ENCODE results near the gene NDUFA11.
"Not testable (repeated sequence)": the region's sequence is repeated elsewhere in the genome, so short reads cannot be mapped to it uniquely, and the experiment has no call there.

Gene NDUFA11

DNA sequence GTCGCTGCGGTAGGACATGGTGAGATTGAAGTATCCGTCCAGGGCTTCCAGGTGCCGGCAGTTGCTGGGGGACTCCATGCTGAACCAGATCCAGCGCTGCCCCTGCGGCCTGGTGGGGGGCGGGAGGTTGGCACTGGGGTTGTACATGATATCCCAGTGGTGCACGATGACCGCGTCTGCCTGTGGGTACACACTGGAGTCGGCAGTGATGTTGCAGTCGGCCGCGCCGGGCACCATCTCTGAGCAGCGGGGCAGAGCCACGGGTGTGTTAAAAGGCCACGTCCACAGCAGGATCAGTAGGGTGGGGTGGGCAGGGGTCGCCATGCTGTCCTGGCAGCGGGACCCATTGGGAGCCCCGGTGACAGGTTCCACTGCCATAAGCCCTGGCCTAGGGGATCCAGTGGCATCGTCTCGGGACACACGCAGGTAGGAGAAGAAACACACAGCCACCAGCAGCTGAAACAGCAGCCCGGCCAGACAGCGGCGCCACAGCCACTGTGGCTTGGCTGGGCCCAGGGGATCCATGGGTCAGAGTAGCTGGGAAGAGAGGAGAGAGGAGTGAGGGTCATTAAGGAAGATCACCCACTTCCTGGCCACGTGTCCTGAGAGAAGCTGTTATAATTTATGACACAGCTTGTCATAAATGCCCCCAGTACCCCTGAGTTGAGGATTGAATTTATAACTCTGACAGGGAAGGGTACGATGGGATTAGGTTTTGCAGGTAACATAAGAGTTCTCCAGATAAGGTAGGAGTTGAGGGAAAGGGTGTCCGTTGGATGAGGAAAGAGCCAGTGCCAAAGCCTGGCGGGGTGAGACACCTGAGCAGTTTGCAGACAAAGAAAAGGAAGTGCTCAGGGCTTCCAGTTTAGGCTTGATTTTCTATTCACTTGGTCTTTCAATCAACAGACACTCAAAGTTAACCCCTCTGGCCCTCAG, 36.1 kb downstream of the NDUFA11 start:
- Histone ChIP-seq H3K27ac (ENCODE audit: low read depth, low read length) (no peak overlapping the region), H3K79me2 (ENCODE audit: control insufficient read depth, insufficient read depth, low read length, unreplicated experiment) (no peaks in the 10 kb centered on the region), H2AFZ (ENCODE audit: low read length, unreplicated experiment) (no peak overlapping the region), H3K27me3 (ENCODE audit: insufficient read depth, low read length) (no peaks in the 10 kb centered on the region), H3K4me3 (ENCODE audit: low read depth, low read length) (no peak overlapping the region), H3K4me1 (ENCODE audit: control insufficient read depth, insufficient read depth, low read length, unreplicated experiment) (no peaks in the 10 kb centered on the region), H3K36me3 (ENCODE audit: insufficient read depth, low read length) (no peaks in the 10 kb centered on the region)

GRCh38 chr19:5865772-5866171, 37.8 kb downstream of the NDUFA11 start:
- Histone ChIP-seq H3K4me1 (ENCODE audit: control insufficient read depth, insufficient read depth, low read length, unreplicated experiment) (no peaks in the 10 kb centered on the region), H3K27me3 (ENCODE audit: insufficient read depth, low read length) (no peaks in the 10 kb centered on the region), H2AFZ (ENCODE audit: low read length, unreplicated experiment) (no peak overlapping the region), H3K4me3 (ENCODE audit: low read depth, low read length) (no peak overlapping the region), H3K27ac (ENCODE audit: low read depth, low read length) (no peak overlapping the region), H3K79me2 (ENCODE audit: control insufficient read depth, insufficient read depth, low read length, unreplicated experiment) (no peaks in the 10 kb centered on the region), H3K36me3 (ENCODE audit: insufficient read depth, low read length) (no peaks in the 10 kb centered on the region)

- Histone ChIP-seq H3K4me1 (ENCODE audit: control insufficient read depth, insufficient read depth, low read length, unreplicated experiment) (no peaks in the 10 kb centered on the region), H3K36me3 (ENCODE audit: insufficient read depth, low read length) (no peaks in the 10 kb centered on the region), H3K27me3 (ENCODE audit: insufficient read depth, low read length) (no peaks in the 10 kb centered on the region), H3K79me2 (ENCODE audit: control insufficient read depth, insufficient read depth, low read length, unreplicated experiment) (no peaks in the 10 kb centered on the region), H3K4me3 (ENCODE audit: low read depth, low read length) (no peak overlapping the region), H3K27ac (ENCODE audit: low read depth, low read length) (no peak overlapping the region), H2AFZ (ENCODE audit: low read length, unreplicated experiment) (no peak overlapping the region)
Observed at GRCh38 chr19:5864725-5865486, 38.7 kb downstream of the NDUFA11 start.

GRCh38 chr19:5864013-5864720, 39.4 kb downstream of the NDUFA11 start:
- no peak overlapping the region for H2AFZ ChIP-seq (ENCODE audit: low read length, unreplicated experiment)
- H3K4me3 ChIP-seq (ENCODE audit: low read depth, low read length), result no peak overlapping the region
- no peaks in the 10 kb centered on the region for H3K4me1 ChIP-seq (ENCODE audit: control insufficient read depth, insufficient read depth, low read length, unreplicated experiment)
- no peaks in the 10 kb centered on the region for H3K36me3 ChIP-seq (ENCODE audit: insufficient read depth, low read length)
- H3K27me3 ChIP-seq (ENCODE audit: insufficient read depth, low read length), result no peaks in the 10 kb centered on the region
- H3K27ac ChIP-seq (ENCODE audit: low read depth, low read length), result no peak overlapping the region
- no peaks in the 10 kb centered on the region for H3K79me2 ChIP-seq (ENCODE audit: control insufficient read depth, insufficient read depth, low read length, unreplicated experiment)

DNA sequence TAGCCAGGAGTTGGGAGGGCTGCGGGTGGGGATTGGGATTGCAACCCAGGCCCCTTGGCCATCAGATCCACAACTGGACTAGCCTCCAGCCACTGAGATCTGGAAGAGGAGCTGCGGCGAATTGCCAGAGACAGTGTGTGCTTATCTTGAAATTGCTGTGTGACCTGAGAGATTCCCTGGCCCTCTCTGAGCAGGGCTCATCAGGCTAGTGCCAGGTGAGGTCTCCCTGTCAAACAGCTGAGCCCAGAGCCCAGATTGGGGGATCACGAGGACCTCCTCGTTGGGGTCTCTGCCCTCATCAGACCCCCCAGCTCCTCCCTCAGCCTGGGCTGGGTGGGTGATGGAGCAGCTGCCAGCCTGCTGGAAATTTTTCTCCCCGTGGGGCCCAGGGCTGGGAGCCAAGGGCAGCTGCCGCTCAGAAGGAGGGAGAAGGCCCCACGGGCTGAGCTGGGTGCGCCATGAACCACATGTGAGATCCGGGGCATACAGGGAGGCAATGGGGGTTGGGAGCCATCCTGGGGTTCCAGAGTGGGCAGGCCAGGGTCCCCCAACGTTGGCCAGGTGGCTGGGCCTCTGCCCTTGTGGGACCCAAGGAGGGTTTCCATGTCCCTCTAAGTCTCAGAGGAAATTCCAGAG, 40.4 kb downstream of the NDUFA11 start:
- Histone ChIP-seq H3K79me2 (ENCODE audit: control insufficient read depth, insufficient read depth, low read length, unreplicated experiment) (no peaks in the 10 kb centered on the region), H3K4me1 (ENCODE audit: control insufficient read depth, insufficient read depth, low read length, unreplicated experiment) (no peaks in the 10 kb centered on the region), H3K27me3 (ENCODE audit: insufficient read depth, low read length) (no peaks in the 10 kb centered on the region), H2AFZ (ENCODE audit: low read length, unreplicated experiment) (no peak overlapping the region), H3K27ac (ENCODE audit: low read depth, low read length) (no peak overlapping the region), H3K36me3 (ENCODE audit: insufficient read depth, low read length) (no peaks in the 10 kb centered on the region), H3K4me3 (ENCODE audit: low read depth, low read length) (no peak overlapping the region)

- H3K4me3 ChIP-seq (ENCODE audit: low read depth, low read length), result no peak overlapping the region
- no peak overlapping the region for H3K27ac ChIP-seq (ENCODE audit: low read depth, low read length)
- peaks cover 9% of the 10 kb centered on the region; the same call in 1 of the 2 replicates for H3K27me3 ChIP-seq (ENCODE audit: insufficient read depth, low read length)
- H3K79me2 ChIP-seq (ENCODE audit: control insufficient read depth, insufficient read depth, low read length, unreplicated experiment), result no peaks in the 10 kb centered on the region
- no peak overlapping the region for H2AFZ ChIP-seq (ENCODE audit: low read length, unreplicated experiment)
- H3K4me1 ChIP-seq (ENCODE audit: control insufficient read depth, insufficient read depth, low read length, unreplicated experiment), result no peaks in the 10 kb centered on the region
- H3K36me3 ChIP-seq (ENCODE audit: insufficient read depth, low read length), result no peaks in the 10 kb centered on the region
Observed at GRCh38 chr19:5857203-5858081, 46.1 kb downstream of the NDUFA11 start.

GRCh38 chr19:5855151-5855550, 48.4 kb downstream of the NDUFA11 start:
- H3K79me2 ChIP-seq (ENCODE audit: control insufficient read depth, insufficient read depth, low read length, unreplicated experiment); H3K4me3 ChIP-seq (ENCODE audit: low read depth, low read length); H2AFZ ChIP-seq (ENCODE audit: low read length, unreplicated experiment); H3K27me3 ChIP-seq (ENCODE audit: insufficient read depth, low read length); H3K36me3 ChIP-seq (ENCODE audit: insufficient read depth, low read length); H3K4me1 ChIP-seq (ENCODE audit: control insufficient read depth, insufficient read depth, low read length, unreplicated experiment); H3K27ac ChIP-seq (ENCODE audit: low read depth, low read length): not testable (repeated sequence)

- not testable (repeated sequence) for H3K79me2 ChIP-seq (ENCODE audit: control insufficient read depth, insufficient read depth, low read length, unreplicated experiment); H3K27ac ChIP-seq (ENCODE audit: low read depth, low read length); H3K4me3 ChIP-seq (ENCODE audit: low read depth, low read length); H3K27me3 ChIP-seq (ENCODE audit: insufficient read depth, low read length); H3K36me3 ChIP-seq (ENCODE audit: insufficient read depth, low read length); H3K4me1 ChIP-seq (ENCODE audit: control insufficient read depth, insufficient read depth, low read length, unreplicated experiment); H2AFZ ChIP-seq (ENCODE audit: low read length, unreplicated experiment)
Observed at GRCh38 chr19:5854121-5854520, 49.5 kb downstream of the NDUFA11 start.

DNA sequence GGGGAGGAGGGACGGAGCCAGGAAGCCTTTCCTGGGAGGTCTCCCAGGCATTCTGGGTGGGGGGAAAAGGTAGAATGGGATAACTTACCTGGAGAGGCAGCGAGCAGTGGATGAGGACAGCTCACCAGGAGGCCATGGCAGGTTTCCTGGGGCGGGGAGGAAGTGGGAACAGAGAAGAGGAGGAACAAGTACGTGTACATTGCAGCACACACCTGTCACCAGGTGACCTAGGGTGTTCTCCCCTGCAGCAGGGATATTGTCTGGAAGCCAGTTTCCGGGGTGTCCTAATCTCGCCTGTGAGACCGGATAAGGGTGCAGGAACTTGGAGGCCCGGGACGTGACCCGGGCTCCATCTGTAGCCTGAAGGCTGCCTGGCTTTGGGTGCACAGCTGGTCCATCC, 52.3 kb downstream of the NDUFA11 start, which contains the start of gene FUT3:
Gene FUT3 (minus strand): TSS at position 148 of the 400 bp plus-strand sequence.
- H3K36me3 ChIP-seq (ENCODE audit: insufficient read depth, low read length), result no peaks in the 10 kb centered on the region
- peaks cover 9% of the 10 kb centered on the region; the same call in 1 of the 2 replicates for H3K27me3 ChIP-seq (ENCODE audit: insufficient read depth, low read length)
- H3K27ac ChIP-seq (ENCODE audit: low read depth, low read length), result no peak within 1 kb of the TSS
- H3K4me3 ChIP-seq (ENCODE audit: low read depth, low read length), result no peak within 1 kb of the TSS
- no peaks in the 10 kb centered on the region for H3K79me2 ChIP-seq (ENCODE audit: control insufficient read depth, insufficient read depth, low read length, unreplicated experiment)
- no peaks in the 10 kb centered on the region for H3K4me1 ChIP-seq (ENCODE audit: control insufficient read depth, insufficient read depth, low read length, unreplicated experiment)
- H2AFZ ChIP-seq (ENCODE audit: low read length, unreplicated experiment), result no peak within 1 kb of the TSS

Data from ACC112 (cell line).